ENCODE measurements around the gene PEX16. TPM values are rescaled to one million over a fixed set of nuclear protein-coding genes. Genes with fewer than 3 reads are reported as not detected.

Gene PEX16
- total RNA-seq, 2 experiments from 2014 or later, result 28.6 to 32.5 TPM

DNA sequence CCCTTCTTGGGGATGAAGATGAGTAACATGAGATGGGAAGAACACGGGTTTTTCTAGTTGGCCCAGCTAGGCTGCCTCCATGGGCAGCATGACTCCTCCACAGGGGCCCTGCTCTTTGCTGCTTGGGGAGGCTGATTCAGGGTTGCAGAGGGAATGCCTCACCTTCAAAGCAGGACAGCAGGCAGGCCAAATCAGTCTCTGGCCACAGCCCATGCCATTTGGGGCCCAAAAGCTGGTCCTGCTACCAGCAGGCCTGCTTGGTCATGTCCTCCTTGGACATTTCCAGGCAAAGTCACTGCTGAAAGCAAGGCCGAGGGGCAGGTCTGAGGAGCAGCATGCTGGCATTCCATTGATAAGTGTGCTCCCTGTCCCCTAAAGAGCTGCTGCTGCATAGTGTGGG, 46.0 kb downstream of the PEX16 start:
- no peak overlapping the region for H3K4me3 Mint-ChIP-seq
- H3K4me1 Mint-ChIP-seq (ENCODE audit: low read depth), result no peaks in the 10 kb centered on the region
- no peaks in the 10 kb centered on the region for H3K27me3 Mint-ChIP-seq (ENCODE audit: low read depth)
- intact Hi-C loops (cut with micrococcal nuclease), result loop anchor here (1.0 kb wide), 1 partner anchor 135 kb away; no protein-coding TSS in a partner anchor
- CTCF ChIA-PET, result interaction anchor here (0.8 to 4.8 kb wide), 6 partner anchors 10 to 457 kb away, joined by 3 to 29 read pairs (median 5); no protein-coding TSS in a partner anchor
- no peak overlapping the region for H3K27ac Mint-ChIP-seq
- peaks cover 33% of the 10 kb centered on the region for H3K36me3 Mint-ChIP-seq (ENCODE audit: low read depth)
- no peak for DNase-seq
- no peaks in the 10 kb centered on the region for H3K9me3 Mint-ChIP-seq

- Mint-ChIP-seq H3K27me3 (ENCODE audit: low read depth) (no peaks in the 10 kb centered on the region), H3K9me3 (no peaks in the 10 kb centered on the region), H3K36me3 (ENCODE audit: low read depth) (peaks cover 37% of the 10 kb centered on the region), H3K4me1 (ENCODE audit: low read depth) (no peaks in the 10 kb centered on the region), H3K27ac (no peak overlapping the region), H3K4me3 (no peak overlapping the region)
- no peak for DNase-seq
- intact Hi-C loops (cut with micrococcal nuclease), result no loop called here
- CTCF ChIA-PET, result interaction anchor here (4.8 kb wide), 1 partner anchor 9 kb away, joined by 29 read pairs; no protein-coding TSS in a partner anchor
Measured at GRCh38 chr11:45870706-45871105, 47.0 kb downstream of the PEX16 start.

DNA sequence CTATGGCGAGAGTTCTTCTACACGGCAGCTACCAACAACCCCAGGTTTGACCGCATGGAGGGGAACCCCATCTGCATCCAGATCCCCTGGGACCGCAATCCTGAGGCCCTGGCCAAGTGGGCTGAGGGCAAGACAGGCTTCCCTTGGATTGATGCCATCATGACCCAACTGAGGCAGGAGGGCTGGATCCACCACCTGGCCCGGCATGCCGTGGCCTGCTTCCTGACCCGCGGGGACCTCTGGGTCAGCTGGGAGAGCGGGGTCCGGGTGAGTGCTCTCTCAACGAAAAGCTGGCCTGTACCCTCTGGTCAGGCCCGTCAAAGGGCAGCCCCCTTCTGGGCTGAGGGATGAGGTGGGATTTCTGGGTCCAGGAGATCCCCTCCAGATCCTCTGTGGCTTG, 48.1 kb downstream of the PEX16 start:
- no peak for DNase-seq
- peaks cover 34% of the 10 kb centered on the region for H3K36me3 Mint-ChIP-seq (ENCODE audit: low read depth)
- no peak overlapping the region for H3K4me3 Mint-ChIP-seq
- H3K9me3 Mint-ChIP-seq, result no peaks in the 10 kb centered on the region
- intact Hi-C loops (cut with micrococcal nuclease), result no loop called here
- H3K27ac Mint-ChIP-seq, result no peak overlapping the region
- H3K4me1 Mint-ChIP-seq (ENCODE audit: low read depth), result no peaks in the 10 kb centered on the region
- CTCF ChIA-PET, result no interaction called here
- no peaks in the 10 kb centered on the region for H3K27me3 Mint-ChIP-seq (ENCODE audit: low read depth)

DNA sequence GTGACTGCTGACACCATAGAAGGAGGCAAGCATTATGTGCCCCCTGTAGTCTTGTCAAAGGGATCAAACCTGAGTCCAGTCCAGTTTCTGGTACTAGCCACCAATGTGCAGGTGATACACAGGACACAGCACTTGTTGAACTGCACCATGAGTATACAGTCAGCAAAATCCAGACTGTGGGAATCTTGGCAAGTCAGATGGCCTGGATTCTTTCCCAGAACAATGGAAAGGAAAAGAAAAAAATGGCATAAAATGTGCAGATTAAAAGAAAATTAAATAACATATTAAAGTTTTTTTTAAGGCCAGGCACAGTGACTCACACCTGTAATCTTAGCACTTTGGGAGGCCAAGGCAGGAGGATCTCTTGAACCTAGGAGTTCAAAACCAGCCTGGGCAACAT, 53.6 kb downstream of the PEX16 start:
- no peaks in the 10 kb centered on the region for H3K4me1 Mint-ChIP-seq (ENCODE audit: low read depth)
- no peaks in the 10 kb centered on the region for H3K27me3 Mint-ChIP-seq (ENCODE audit: low read depth)
- CTCF ChIA-PET, result interaction anchor here (1.6 to 4.7 kb wide), 2 partner anchors 9 to 22 kb away, joined by 3 to 29 read pairs; no protein-coding TSS in a partner anchor
- H3K27ac Mint-ChIP-seq, result no peak overlapping the region
- intact Hi-C loops (cut with micrococcal nuclease), result no loop called here
- H3K9me3 Mint-ChIP-seq, result no peaks in the 10 kb centered on the region
- no peak overlapping the region for H3K4me3 Mint-ChIP-seq
- H3K36me3 Mint-ChIP-seq (ENCODE audit: low read depth), result peaks cover 31% of the 10 kb centered on the region
- no peak for DNase-seq

GRCh38 chr11:45860764-45861510, 56.7 kb downstream of the PEX16 start:
- intact Hi-C loops (cut with micrococcal nuclease), result no loop called here
- Mint-ChIP-seq H3K4me1 (ENCODE audit: low read depth) (no peaks in the 10 kb centered on the region), H3K9me3 (no peaks in the 10 kb centered on the region), H3K27ac (no peak overlapping the region), H3K27me3 (ENCODE audit: low read depth) (no peaks in the 10 kb centered on the region), H3K4me3 (no peak overlapping the region), H3K36me3 (ENCODE audit: low read depth) (peaks cover 27% of the 10 kb centered on the region)
- no peak for DNase-seq
- CTCF ChIA-PET, result interaction anchor here (1.4 to 4.7 kb wide), 3 partner anchors 10 to 104 kb away, joined by 3 to 29 read pairs (median 7); no protein-coding TSS in a partner anchor

DNA sequence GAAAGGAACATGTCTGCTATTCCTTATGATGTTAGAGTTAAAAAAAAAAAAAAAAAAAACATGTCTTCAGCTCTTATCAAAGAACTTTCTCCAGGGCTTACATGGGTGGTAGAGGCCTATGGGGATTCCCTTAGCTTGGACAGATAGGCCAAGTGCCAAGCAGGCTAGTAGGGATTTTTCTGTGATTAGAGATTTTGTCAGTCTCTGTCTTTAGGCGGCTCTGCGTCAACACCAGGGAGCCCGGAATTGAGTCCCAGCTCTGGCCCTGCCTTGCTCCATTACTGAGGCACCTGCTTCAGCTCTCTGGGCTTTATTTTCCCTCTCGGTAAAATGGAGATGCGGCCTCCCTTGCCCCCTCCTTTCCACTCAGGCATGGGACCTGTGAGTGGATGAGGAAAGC, 57.3 kb downstream of the PEX16 start:
- H3K36me3 Mint-ChIP-seq (ENCODE audit: low read depth), result peaks cover 27% of the 10 kb centered on the region
- no peaks in the 10 kb centered on the region for H3K27me3 Mint-ChIP-seq (ENCODE audit: low read depth)
- H3K9me3 Mint-ChIP-seq, result no peaks in the 10 kb centered on the region
- H3K27ac Mint-ChIP-seq, result no peak overlapping the region
- CTCF ChIA-PET, result interaction anchor here (1.4 to 4.7 kb wide), 2 partner anchors 9 to 12 kb away, joined by 3 to 29 read pairs; no protein-coding TSS in a partner anchor
- H3K4me1 Mint-ChIP-seq (ENCODE audit: low read depth), result no peaks in the 10 kb centered on the region
- intact Hi-C loops (cut with micrococcal nuclease), result no loop called here
- no peak for DNase-seq
- no peak overlapping the region for H3K4me3 Mint-ChIP-seq

Other genes with a start within 250 kb of the PEX16 start
- 1 to 10 TPM; 5.6 to 6.5 TPM for gene SLC35C1, start 112.7 kb downstream of the PEX16 start, total RNA-seq
- gene CRY2, start 70.4 kb downstream of the PEX16 start, total RNA-seq, result 10 to 100 TPM; 13.9 to 16.2 TPM
- gene MAPK8IP1, start 32.2 kb downstream of the PEX16 start, total RNA-seq, result under 1 TPM; 0.22 to 0.57 TPM
- gene FREY1, start 10.6 kb downstream of the PEX16 start, total RNA-seq, result under 1 TPM; 0.32 to 0.76 TPM
- under 1 TPM; 0.48 to 0.52 TPM for gene LARGE2, start 4.8 kb upstream of the PEX16 start, total RNA-seq
- gene PHF21A, start 203.6 kb upstream of the PEX16 start, total RNA-seq, result 10 to 100 TPM; 40.4 to 42.6 TPM